Mucosa of descending colon (tissue), 3 donors: ENCODE measurements around the gene GALNTL6. TPM values are rescaled to one million over a fixed set of nuclear protein-coding genes. Genes with fewer than 3 reads are reported as not detected.
A peak's percentile ranks its signal among the peaks of the same experiment; 100 is the strongest.

Experiments used
- ATAC-seq: fragments of 200-7000 bp; cut with Tn5 transposase; one replicate; pipeline ENCODE4 v1.9.1; 2020; ENCODE audit warnings: mild to moderate bottlenecking, moderate library complexity
- DNase-seq, 3 donors: peaks; one replicate each; pipeline ENCODE4 v3.0.0-alpha.2; 2020
- H3K36me3 ChIP-seq: fragments of 200-600 bp; one replicate; pipeline ENCODE4 v1.8.0; 2021; ENCODE audit warnings: low read depth, mild to moderate bottlenecking
- H3K4me1 ChIP-seq: fragments of 200-600 bp; one replicate; pipeline ENCODE4 v1.8.0; 2021; ENCODE audit warnings: low read depth, mild to moderate bottlenecking
- H3K4me3 ChIP-seq: fragments of 200-600 bp; one replicate; pipeline ENCODE4 v1.8.0; 2021; ENCODE audit warnings: mild to moderate bottlenecking
- H3K9me3 ChIP-seq: fragments of 200-600 bp; one replicate; pipeline ENCODE4 v1.8.0; 2021; ENCODE audit warnings: mild to moderate bottlenecking
- intact Hi-C, 2 donors: fragments of 100-400 bp; cut with DNase I in 1 of 2; cut with micrococcal nuclease in 1 of 2; formaldehyde crosslinking; loops; one replicate each; pipeline versions ENCODE4 v1.11.0 to v1.11.1; 2022; cut with DNase I, micrococcal nuclease
- total RNA-seq, 3 donors: library from RNA; stranded (reverse); fragmentation: NEBNext Ultra II Directional in 2 of 3; extraction: Animal tissue kit (Norgen Biotek cat#: 25700) in 2 of 3; gene quantifications; one replicate each; pipeline versions ENCODE4 v1.2.1 to v1.2.4, GENCODE V29; 2021 to 2023
- TF ChIP-seq, protein P1 (sequence below): fragments of 200-600 bp; IDR thresholded peaks from one replicate; pipeline ENCODE4 v1.8.0; 2022; ENCODE audit warnings: antibody characterized with exemption, mild to moderate bottlenecking
- donor health status: DM: no; HTN: no; CAD: no; lungs with moderate emphysema.
- donor health status: DM: no; HTN: no; CAD: no.
- donor health status: DM: no; HTN: yes; CAD: no.

The GALNTL6 gene
- total RNA-seq, 3 donors from 2014 or later = 0.12 to 0.27 (median 0.19) TPM

DNA sequence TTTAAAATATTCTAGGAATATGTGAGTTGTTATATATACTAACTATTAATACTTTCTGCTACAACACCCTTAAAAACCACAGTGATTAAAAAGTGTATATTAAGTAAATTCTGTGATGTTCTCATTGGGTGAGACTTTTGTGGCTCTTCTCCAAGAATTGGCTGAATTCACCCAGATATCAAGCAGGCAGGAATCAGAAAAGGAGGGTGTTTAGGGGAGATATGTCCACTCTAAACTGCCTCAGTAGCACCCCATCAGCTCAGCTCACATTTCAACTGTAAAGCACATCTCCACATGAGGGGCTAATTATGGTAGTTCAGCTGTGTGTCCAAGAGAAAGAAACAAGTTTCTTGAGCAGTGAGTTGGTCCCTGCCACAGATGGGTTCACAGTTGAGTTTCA, 165.0 kb downstream of the GALNTL6 start:
- Histone ChIP-seq H3K4me3 (no peak overlapping the region), H3K36me3 (no peaks in the 10 kb centered on the region), H3K4me1 (no peaks in the 10 kb centered on the region), H3K9me3 (no peaks in the 10 kb centered on the region)
- DNase-seq = no peak
- intact Hi-C loops = no loop called here
- TF ChIP-seq, protein P1, sequence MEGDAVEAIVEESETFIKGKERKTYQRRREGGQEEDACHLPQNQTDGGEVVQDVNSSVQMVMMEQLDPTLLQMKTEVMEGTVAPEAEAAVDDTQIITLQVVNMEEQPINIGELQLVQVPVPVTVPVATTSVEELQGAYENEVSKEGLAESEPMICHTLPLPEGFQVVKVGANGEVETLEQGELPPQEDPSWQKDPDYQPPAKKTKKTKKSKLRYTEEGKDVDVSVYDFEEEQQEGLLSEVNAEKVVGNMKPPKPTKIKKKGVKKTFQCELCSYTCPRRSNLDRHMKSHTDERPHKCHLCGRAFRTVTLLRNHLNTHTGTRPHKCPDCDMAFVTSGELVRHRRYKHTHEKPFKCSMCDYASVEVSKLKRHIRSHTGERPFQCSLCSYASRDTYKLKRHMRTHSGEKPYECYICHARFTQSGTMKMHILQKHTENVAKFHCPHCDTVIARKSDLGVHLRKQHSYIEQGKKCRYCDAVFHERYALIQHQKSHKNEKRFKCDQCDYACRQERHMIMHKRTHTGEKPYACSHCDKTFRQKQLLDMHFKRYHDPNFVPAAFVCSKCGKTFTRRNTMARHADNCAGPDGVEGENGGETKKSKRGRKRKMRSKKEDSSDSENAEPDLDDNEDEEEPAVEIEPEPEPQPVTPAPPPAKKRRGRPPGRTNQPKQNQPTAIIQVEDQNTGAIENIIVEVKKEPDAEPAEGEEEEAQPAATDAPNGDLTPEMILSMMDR = no peak
- ATAC-seq = no peak

DNA sequence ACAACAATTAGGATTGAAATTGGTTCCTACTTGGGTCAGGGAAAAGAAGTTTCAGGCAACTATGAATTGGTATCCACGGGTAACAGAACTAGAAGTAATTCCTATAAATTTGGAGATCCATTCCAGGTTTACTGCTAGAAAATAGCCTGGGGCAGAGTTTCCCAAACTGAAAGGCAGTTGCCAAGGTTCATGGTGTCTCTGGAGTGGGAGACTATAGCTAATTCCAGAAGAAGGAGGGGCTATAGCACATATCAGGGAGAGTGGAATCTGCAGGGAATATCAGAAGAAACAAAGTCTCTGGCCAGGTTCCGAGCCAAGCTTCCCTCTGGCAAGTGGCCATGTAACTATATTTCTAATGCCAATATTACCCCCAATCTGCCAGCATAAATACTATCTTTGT, 166.3 kb downstream of the GALNTL6 start:
- Histone ChIP-seq H3K4me1 (no peaks in the 10 kb centered on the region), H3K4me3 (no peak overlapping the region), H3K9me3 (no peaks in the 10 kb centered on the region), H3K36me3 (no peaks in the 10 kb centered on the region)
- TF ChIP-seq, protein P1 = no peak
- intact Hi-C loops = no loop called here
- DNase-seq (no peak), ATAC-seq (no peak)

GRCh38 chr4:171981185-171981584, 168.0 kb downstream of the GALNTL6 start:
- Histone ChIP-seq H3K9me3 (no peaks in the 10 kb centered on the region), H3K36me3 (no peaks in the 10 kb centered on the region), H3K4me3 (no peak overlapping the region), H3K4me1 (no peaks in the 10 kb centered on the region)
- ATAC-seq = no peak
- TF ChIP-seq, protein P1 = no peak
- no peak for DNase-seq
- intact Hi-C loops = no loop called here

DNA sequence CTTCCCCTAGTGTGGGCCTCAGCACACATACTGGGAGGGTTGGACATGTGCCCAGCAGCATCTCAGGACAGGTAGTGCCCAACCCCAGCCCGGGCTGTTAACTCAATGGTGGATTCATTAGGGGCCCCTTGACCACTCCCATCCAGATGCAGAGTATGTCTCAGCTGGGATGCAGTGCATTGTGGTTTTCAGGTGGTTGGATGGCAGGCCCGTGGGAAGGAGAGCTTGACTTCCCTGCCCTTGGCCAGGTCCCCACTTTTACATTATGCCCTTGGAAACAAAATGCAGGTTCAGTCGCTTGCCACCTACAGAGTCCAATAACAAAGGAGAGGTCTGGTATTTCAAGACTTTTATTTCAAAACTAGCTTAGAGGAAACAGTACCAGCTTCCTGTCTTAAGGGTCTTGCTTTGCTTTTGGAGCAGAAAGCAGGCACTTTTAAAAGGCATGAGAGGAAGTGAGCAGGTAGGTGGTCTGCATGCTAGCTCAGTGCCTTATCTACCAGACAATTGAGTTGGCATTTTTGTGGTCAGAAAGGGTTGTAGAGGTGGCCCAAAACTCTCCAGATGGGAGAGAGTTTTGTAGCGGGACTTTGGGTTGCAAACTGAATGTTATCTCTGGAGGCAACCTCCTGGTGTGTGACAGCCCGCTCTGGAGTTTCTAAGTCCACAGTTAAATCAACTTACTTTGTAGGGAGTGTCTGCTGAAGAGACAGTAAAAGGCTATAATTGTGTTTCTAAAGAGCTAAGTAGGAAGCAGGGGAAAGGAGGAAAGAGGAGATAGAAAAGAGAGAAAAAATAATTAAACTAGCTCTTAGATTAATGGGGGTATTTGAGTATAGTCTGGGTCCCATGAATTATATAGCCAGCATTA, 171.0 kb downstream of the GALNTL6 start:
- ATAC-seq = peak; percentile 55

GRCh38 chr4:171985129-171985528, 171.9 kb downstream of the GALNTL6 start:
- intact Hi-C loops = no loop called here
- DNase-seq (peak in 1 of 3 donors; percentile 43), ATAC-seq (peak; percentile 12)
- Histone ChIP-seq H3K36me3 (no peaks in the 10 kb centered on the region), H3K4me3 (no peak overlapping the region), H3K4me1 (no peaks in the 10 kb centered on the region), H3K9me3 (no peaks in the 10 kb centered on the region)
- TF ChIP-seq, protein P1 = no peak

More for the DNA sequence above, 171.0 kb downstream of the GALNTL6 start:
- peak in 1 of 3 donors; percentile 4 for DNase-seq
- H3K4me3 ChIP-seq = no peak overlapping the region
- no peaks in the 10 kb centered on the region for H3K4me1 ChIP-seq
- TF ChIP-seq, protein P1 = no peak
- H3K36me3 ChIP-seq = no peaks in the 10 kb centered on the region
- H3K9me3 ChIP-seq = no peaks in the 10 kb centered on the region
- intact Hi-C loops = no loop called here
